Hematopoietic multipotent progenitor cell (in vitro differentiated cells): ENCODE data around the gene PDPR. TPM values are rescaled to one million over a fixed set of nuclear protein-coding genes. Genes with fewer than 3 reads are reported as not detected.
A peak's percentile ranks its signal among the peaks of the same experiment; 100 is the strongest.
"Not testable (repeated sequence)": the region's sequence is repeated elsewhere in the genome, so short reads cannot be mapped to it uniquely, and the experiment has no call there.

Source experiments
- DNase-seq, 3 donors: peaks; one replicate each; pipeline ENCODE4 v3.0.0-alpha.2; 2011 to 2015; ENCODE audit warnings: low read depth in 2 of 3, low spot score in 2 of 3
- total RNA-seq: library from RNA; depleted of rRNA; stranded (reverse); fragments of >200 nt; gene quantifications from one replicate; pipeline ENCODE4 v1.2.3, GENCODE V29; 2012

Gene PDPR
- 30.4 TPM for total RNA-seq

- DNase-seq, result peak; percentile 71 to 94 (median 92)
These were observed at the start of gene PDPR for GRCh38 chr16:70113982-70114826. TSS of gene PDPR (plus strand) at chr16:70114332. CDS start at chr16:70120493, 6,161 bp downstream.

DNA sequence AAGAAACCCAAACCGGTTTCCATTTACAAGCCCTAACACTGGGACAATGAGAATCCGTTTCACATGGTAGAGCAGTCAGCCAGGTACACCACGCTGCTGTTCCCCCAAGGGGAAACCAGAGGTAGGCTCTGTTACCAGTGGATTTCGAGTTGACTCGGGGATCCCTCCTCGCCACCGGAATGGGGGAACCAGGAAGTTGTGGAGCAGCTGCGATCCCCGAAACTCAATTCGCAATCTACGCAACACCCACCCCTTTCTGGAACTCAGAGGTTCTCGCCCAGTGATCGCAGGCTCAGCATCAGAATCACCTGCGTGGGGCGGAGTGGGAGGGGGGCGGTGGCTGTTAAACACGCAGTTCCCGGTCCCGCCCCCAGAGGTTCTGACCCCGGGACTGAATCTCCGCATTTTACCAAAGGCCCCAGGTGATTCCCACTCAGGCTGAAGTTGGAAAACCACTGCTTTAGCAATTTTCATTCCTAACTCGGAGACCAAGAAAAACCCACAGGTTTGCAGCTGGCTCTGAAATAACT, 49.2 kb upstream of the PDPR start:
- peak; percentile 17 to 38 (median 32) for DNase-seq

DNA sequence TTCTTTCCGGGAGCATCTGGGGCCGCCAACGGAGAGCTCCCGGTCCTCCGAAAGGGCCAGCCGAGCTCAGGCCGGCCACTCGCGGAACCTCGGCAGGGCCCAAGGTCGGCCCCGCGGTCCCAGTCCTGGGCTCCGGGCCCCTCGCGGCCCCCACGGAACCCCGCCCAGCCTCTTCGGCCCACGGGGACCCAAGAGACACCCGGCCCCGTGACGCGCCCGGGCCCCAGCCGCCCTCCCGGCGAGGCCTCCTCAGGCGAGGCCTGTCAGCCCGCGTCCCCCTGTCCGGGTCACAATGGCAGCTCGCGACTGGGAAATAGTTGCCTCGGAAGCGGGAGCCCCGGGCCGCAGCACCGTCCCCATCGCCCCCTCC, 48.8 kb upstream of the PDPR start:
- DNase-seq, result not testable (repeated sequence)

GRCh38 chr16:70065746-70066658, 48.1 kb upstream of the PDPR start:
- peak; percentile 70 to 92 (median 85) for DNase-seq

- DNase-seq, result not testable (repeated sequence)
These were observed 47.4 kb upstream of the PDPR start for GRCh38 chr16:70066751-70067150.

- DNase-seq, result peak in 1 of 3 donors; percentile 21
These were observed 35.1 kb upstream of the PDPR start for GRCh38 chr16:70079081-70079480.

DNA sequence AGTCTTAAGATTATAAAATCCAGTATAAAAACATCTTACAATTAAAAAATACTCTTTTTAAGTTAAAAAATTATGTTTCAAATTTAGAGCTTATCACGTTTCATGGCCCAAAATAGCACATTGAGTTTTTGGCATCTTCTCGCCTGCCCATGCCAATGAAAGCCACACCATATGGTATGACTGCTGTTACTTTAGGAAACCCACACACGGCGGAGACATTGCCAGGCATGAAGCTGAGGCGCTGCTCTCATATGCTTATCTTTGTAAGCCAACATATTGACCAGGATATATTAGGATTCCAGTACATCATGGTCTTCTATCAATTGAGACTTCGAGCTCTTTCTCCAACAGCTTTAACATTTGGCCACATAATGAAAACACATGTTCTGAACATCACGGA, 32.9 kb upstream of the PDPR start:
- DNase-seq, result not testable (repeated sequence)

DNA sequence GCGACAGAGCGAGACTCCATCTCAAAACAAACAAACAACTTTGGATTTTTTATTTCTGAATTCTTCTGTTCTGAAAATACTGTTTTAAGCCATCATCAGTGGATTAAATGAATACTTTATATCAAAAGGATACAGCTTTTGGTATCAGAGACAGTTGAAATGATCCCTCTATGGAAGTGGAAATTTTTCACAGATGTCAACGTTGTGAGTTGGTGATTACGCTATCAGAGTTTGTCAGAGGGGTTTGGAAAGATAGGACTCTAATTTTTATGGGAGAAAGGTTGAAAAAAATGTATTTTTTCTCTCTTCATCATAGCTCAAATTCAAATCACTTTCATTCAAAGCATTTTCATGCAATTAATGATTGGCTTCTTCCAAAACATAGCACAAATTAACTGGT, 30.2 kb upstream of the PDPR start:
- DNase-seq, result not testable (repeated sequence)

DNA sequence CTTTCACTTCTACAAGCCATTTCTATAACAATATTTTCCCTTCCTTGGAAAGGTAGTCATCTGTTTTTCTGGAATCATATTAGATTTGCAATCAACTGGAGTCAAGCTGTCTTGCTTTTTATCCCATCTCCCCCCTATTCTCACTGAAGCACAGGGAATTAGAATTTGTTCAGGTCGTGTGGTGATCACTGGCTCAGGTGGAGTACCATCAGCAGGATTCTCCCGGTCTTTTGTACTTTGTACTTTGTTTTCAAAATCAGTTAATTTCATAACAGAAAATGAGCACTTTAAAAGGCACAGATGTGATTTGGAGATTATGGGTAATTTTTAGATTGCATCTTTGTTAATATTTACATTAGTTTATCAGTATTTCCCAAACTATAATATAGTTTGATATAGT, 26.0 kb upstream of the PDPR start:
- DNase-seq, result not testable (repeated sequence)

- not testable (repeated sequence) for DNase-seq
These were observed 25.3 kb upstream of the PDPR start for GRCh38 chr16:70088877-70089276.

DNA sequence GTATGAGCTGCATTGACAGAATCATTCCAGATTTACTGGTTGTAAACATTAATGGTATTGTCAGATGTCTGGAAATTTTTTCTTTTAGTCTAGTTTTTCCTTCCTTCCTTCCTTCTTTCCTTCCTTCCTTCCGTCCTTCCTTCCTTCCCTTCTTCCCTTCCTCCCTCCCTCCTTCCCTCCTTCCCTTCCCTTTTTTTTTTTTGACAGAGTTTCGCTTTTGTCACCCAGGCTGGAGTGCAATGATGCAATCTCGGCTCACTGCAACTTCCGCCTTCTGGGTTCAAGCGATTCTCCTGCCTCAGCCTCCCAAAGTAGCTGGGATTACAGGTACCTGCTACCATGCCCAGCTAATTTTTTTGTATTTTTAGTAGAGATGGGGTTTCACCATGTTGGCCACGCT, 24.8 kb upstream of the PDPR start:
- DNase-seq, result not testable (repeated sequence)

DNA sequence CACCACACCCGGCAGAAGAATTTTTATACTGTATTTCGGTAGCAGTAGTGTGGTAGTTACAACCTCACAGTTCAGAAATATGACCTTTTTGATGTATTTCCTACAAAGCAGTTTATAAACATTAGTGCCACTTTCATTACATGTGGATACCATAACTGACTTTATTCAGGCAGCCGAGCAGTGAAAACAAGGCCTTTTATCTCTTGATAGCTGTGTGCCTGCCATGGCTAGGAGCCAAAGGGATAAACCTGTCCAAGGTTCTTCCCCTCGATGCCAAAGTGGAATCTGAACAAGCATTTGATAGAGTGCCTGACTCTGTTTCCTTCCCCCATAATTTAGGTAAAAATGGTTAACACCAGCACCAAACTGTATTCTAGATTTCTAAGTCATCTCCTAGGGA, 23.0 kb upstream of the PDPR start:
- DNase-seq, result not testable (repeated sequence)

DNA sequence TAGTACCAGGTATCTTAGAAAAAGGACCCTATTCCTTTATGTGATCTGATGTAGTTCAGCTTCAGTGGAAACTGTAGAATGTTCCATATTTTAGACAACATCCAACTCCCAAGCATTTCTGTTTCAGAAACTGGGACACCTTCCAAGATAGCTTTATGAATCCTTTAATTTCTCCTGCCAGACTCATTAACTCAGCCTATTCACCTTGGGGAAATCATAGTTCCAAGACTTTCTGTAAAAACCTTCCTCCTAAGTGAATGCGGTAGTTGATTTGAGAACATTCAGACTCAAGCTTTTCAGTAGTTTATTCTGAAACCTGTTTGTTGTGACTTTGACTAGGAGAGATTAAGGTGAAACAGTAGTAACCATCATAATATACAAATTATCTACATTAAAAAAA, 20.0 kb upstream of the PDPR start:
- not testable (repeated sequence) for DNase-seq

GRCh38 chr16:70109583-70110279, 4.4 kb upstream of the PDPR start:
- DNase-seq, result not testable (repeated sequence)

DNA sequence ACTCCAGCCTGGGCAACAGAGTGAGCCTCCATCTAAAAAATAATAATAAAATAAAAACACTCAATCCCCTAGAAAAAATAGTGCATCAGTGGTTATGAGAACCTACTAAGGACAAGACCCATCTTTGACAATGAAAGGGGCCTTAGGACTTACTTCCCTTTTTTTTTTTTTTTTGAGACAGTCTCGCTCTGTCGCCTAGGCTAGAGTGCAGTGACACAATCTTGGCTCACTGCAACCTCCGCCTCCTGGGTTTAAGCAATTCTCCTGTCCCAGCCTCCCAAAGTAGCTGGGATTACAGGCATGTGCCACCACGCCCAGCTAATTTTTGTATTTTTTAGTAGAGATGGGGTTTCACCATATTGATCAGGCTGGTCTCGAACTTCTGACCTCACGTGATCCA, 2.0 kb upstream of the PDPR start:
- not testable (repeated sequence) for DNase-seq

- not testable (repeated sequence) for DNase-seq
These were observed 542 bp upstream of the PDPR start for GRCh38 chr16:70113599-70113981.

DNA sequence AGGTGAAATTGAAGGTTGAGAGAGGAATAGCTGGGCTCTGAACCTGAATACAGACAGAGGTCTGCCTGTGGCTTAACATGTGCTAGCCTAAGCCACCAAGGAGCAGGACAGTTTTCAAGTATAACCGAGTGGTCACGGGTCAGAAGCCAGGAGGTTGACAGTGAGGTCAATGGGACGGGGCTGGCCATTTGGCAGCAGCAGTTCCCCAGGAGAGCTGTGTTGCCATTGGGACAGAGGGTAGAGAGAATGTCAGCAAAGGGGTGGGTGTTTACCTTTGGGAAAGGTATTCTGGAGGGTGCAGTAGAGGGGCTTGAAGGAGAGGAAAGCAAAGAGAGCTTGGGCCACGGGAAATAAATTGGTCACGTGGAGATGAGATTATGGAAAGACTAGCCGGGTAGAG, 4.2 kb downstream of the PDPR start:
- not testable (repeated sequence) for DNase-seq

- not testable (repeated sequence) for DNase-seq
These were observed 4.6 kb downstream of the PDPR start for GRCh38 chr16:70118776-70119175.

GRCh38 chr16:70120398-70120797, 6.3 kb downstream of the PDPR start:
- not testable (repeated sequence) for DNase-seq

DNA sequence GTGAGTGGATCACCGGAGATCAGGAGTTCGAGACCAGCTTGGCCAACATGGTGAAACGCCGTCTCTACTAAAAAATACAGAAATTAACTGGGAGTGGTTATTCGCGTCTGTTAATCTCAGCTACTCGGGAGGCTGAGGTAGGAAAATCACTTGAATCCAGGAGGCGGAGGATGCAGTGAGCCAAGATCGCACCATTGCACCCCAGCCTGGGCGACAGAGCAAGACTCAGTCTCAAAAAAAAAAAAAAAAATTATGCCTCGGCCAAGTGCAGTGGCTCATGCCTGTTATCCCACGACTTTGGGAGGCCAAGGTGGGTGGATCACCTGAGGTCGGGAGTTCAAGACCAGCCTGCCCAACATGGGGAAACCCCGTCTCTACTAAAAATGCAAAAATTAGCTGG, 9.7 kb downstream of the PDPR start:
- DNase-seq, result not testable (repeated sequence)
